ENCODE results near the gene PLEKHM3.
"Not testable (repeated sequence)": the region's sequence is repeated elsewhere in the genome, so short reads cannot be mapped to it uniquely, and the experiment has no call there.

PLEKHM3 gene

GRCh38 chr2:207953354-207953753 lies 72.0 kb downstream of the PLEKHM3 start:
- TF ChIP-seq Cebpa-rat (IDR thresholded peaks at IDR 0.05), result no peak
- Histone ChIP-seq H3K4me3 (no peak overlapping the region), H3K4me2 (no peak overlapping the region)

DNA sequence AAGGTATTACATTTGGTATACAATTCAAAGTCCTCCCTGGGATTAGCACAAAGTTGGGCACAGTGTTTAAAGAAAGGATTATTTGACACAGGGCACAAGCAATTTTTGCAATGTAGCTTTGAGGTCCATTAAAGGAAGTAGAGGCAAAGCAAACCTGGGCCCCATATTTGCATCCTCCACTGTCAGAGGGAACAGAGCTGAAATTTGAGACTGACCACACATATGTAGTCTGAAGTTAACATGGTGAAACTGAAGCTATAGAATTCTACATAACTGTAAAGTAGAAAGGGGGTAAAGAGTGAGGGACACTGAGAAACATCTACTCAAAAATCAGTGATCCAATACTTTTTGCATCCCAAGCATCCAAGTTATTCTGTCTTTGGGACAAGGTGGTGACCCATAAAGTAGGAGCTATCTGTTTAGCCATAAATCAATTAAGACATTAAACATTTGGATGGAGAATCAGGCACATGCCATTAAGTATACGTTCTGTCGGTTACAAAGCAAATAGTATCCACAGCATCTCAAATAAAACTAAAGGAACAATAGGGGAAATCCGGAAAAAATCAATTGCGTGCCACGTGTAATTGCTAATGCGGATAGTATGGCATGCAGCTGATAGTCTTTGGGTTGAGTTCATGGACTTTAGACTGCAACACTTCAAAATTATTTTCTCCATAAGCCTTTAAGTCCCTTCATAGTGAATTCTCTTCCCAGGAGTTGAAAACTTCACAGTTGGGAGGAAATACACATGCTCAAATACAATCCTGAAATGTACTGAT lies 72.6 kb downstream of the PLEKHM3 start:
- Histone ChIP-seq H3K27ac (no peak overlapping the region), H3K4me3 (no peak overlapping the region), H3K9ac (no peak overlapping the region), H3K36me3 (no peaks in the 10 kb centered on the region), H3K4me1 (peaks cover 14% of the 10 kb centered on the region), H3K9me3 (no peaks in the 10 kb centered on the region), H3K27me3 (no peaks in the 10 kb centered on the region), H3K4me2 (peak overlapping the region; percentile 68; the same call in 1 of the 2 replicates), H4K20me1 (no peaks in the 10 kb centered on the region)
- no peak for TF ChIP-seq Cebpa-rat (IDR thresholded peaks at IDR 0.05)

More at GRCh38 chr2:207953354-207953753, 72.0 kb downstream of the PLEKHM3 start:
- no peak overlapping the region for H3K9ac ChIP-seq
- H3K27ac ChIP-seq, result no peak overlapping the region
- no peaks in the 10 kb centered on the region for H3K36me3 ChIP-seq
- H3K4me1 ChIP-seq, result peaks cover 14% of the 10 kb centered on the region
- no peaks in the 10 kb centered on the region for H4K20me1 ChIP-seq
- H3K9me3 ChIP-seq, result no peaks in the 10 kb centered on the region
- H3K27me3 ChIP-seq, result no peaks in the 10 kb centered on the region

- Histone ChIP-seq H3K4me1 (peaks cover 14% of the 10 kb centered on the region), H3K27ac (peak overlapping the region; percentile 47; the same call in 1 of the 2 replicates), H3K4me3 (no peak overlapping the region), H3K36me3 (no peaks in the 10 kb centered on the region), H3K27me3 (no peaks in the 10 kb centered on the region), H3K9me3 (no peaks in the 10 kb centered on the region), H3K4me2 (peak overlapping the region; percentile 68), H4K20me1 (no peaks in the 10 kb centered on the region), H3K9ac (no peak overlapping the region)
- TF ChIP-seq Cebpa-rat (IDR thresholded peaks at IDR 0.05), result no peak
These were observed 73.4 kb downstream of the PLEKHM3 start for GRCh38 chr2:207951734-207952470.

GRCh38 chr2:207950761-207951114 lies 74.6 kb downstream of the PLEKHM3 start:
- Histone ChIP-seq H3K9me3 (no peaks in the 10 kb centered on the region), H3K4me3 (no peak overlapping the region), H3K4me2 (no peak overlapping the region), H4K20me1 (no peaks in the 10 kb centered on the region), H3K9ac (no peak overlapping the region), H3K36me3 (no peaks in the 10 kb centered on the region), H3K27ac (no peak overlapping the region), H3K27me3 (no peaks in the 10 kb centered on the region), H3K4me1 (peaks cover 14% of the 10 kb centered on the region)
- no peak for TF ChIP-seq Cebpa-rat (IDR thresholded peaks at IDR 0.05)

DNA sequence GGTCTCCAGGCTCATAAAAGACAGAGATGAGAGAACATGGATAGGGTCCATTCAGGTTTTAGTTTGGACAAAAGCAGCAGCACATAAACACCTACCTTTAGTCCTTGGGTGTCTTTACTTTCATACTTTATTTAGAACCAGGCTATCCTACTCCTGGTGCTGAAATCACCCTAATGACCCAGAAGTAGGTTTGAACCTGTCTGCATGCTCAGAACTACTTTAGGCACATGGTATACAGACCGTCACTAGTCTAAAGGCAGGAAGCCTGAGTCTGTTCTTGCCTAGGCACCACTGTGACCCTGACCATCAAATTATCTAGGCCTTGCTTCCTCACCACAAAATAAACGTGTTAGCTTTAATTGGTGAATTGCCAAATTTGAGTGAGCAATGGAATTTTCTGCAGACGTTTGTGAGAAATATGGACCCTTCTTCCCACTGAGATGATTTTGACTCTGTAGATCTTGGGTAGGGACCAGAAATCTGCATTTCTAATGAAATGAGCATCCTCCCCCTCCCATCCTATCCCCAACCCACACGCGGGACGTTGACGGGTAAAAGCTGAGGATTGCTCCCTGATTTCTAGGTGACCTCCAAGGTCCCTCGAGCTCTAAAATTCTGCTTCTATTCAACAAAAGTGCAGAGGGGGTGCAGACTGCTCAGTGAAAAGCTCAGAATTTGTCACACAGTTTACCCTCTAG lies 75.1 kb downstream of the PLEKHM3 start:
- H3K9me3 ChIP-seq, result no peaks in the 10 kb centered on the region
- H3K4me3 ChIP-seq, result no peak overlapping the region
- no peak for TF ChIP-seq Cebpa-rat (IDR thresholded peaks at IDR 0.05)
- peaks cover 14% of the 10 kb centered on the region for H3K4me1 ChIP-seq
- H3K4me2 ChIP-seq, result no peak overlapping the region
- no peaks in the 10 kb centered on the region for H4K20me1 ChIP-seq
- no peaks in the 10 kb centered on the region for H3K27me3 ChIP-seq
- H3K9ac ChIP-seq, result no peak overlapping the region
- H3K36me3 ChIP-seq, result peaks cover 4% of the 10 kb centered on the region
- no peak overlapping the region for H3K27ac ChIP-seq

DNA sequence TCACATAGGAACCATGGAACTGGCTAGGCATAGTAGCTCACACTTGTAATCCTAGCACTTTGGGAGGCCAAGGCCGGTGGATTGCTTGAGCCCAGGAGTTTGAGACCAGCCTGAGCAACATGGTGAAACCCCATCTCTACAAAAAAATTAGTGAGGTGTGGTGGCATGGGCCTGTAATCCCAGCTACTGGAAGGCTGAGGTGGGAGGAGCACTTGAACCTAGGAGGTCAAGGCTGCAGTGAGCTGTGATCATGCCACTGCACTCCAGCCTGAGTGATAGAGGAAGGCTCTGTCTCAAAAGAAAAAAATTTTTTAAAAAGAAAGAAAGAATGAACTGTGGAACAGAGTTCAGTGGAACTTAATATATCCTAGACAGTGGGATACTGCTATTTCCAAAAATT lies 76.1 kb downstream of the PLEKHM3 start:
- H3K9ac ChIP-seq, H3K4me3 ChIP-seq, H3K9me3 ChIP-seq, H4K20me1 ChIP-seq, H3K27ac ChIP-seq, H3K4me2 ChIP-seq, H3K27me3 ChIP-seq: not testable (repeated sequence)
- Histone ChIP-seq H3K36me3 (peaks cover 11% of the 10 kb centered on the region), H3K4me1 (peaks cover 14% of the 10 kb centered on the region)

- no peak overlapping the region for H3K4me3 ChIP-seq
- TF ChIP-seq Cebpa-rat (IDR thresholded peaks at IDR 0.05), result no peak
- no peak overlapping the region for H3K4me2 ChIP-seq
- peaks cover 18% of the 10 kb centered on the region for H3K36me3 ChIP-seq
- H3K4me1 ChIP-seq, result no peaks in the 10 kb centered on the region
- no peak overlapping the region for H3K9ac ChIP-seq
- no peaks in the 10 kb centered on the region for H4K20me1 ChIP-seq
- H3K27ac ChIP-seq, result no peak overlapping the region
- H3K27me3 ChIP-seq, result no peaks in the 10 kb centered on the region
- H3K9me3 ChIP-seq, result no peaks in the 10 kb centered on the region
These were observed 80.2 kb downstream of the PLEKHM3 start for GRCh38 chr2:207944979-207945600.

DNA sequence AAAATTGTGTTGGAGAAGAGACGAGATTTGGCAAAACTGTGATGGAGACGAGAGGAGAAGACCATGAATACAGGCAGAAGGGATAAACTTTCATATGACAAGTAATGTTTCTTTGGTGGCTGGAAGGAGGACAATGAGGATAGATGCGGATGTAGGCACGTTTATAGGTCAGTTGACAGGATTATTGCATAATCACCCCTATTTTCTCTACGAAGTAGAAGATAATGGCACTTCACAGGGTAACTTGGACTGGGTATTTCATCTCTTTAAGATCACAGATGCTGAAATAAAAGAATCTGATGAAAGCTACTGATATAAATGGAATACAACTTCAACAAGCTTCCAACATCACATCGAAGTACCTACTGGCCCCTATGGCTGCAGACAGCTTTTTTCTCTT lies 81.0 kb downstream of the PLEKHM3 start:
- H3K9me3 ChIP-seq, result no peaks in the 10 kb centered on the region
- no peak overlapping the region for H3K4me2 ChIP-seq
- no peak overlapping the region for H3K9ac ChIP-seq
- no peak overlapping the region for H3K4me3 ChIP-seq
- H3K27ac ChIP-seq, result no peak overlapping the region
- peaks cover 18% of the 10 kb centered on the region for H3K36me3 ChIP-seq
- no peaks in the 10 kb centered on the region for H4K20me1 ChIP-seq
- H3K4me1 ChIP-seq, result no peaks in the 10 kb centered on the region
- no peaks in the 10 kb centered on the region for H3K27me3 ChIP-seq
- no peak for TF ChIP-seq Cebpa-rat (IDR thresholded peaks at IDR 0.05)

DNA sequence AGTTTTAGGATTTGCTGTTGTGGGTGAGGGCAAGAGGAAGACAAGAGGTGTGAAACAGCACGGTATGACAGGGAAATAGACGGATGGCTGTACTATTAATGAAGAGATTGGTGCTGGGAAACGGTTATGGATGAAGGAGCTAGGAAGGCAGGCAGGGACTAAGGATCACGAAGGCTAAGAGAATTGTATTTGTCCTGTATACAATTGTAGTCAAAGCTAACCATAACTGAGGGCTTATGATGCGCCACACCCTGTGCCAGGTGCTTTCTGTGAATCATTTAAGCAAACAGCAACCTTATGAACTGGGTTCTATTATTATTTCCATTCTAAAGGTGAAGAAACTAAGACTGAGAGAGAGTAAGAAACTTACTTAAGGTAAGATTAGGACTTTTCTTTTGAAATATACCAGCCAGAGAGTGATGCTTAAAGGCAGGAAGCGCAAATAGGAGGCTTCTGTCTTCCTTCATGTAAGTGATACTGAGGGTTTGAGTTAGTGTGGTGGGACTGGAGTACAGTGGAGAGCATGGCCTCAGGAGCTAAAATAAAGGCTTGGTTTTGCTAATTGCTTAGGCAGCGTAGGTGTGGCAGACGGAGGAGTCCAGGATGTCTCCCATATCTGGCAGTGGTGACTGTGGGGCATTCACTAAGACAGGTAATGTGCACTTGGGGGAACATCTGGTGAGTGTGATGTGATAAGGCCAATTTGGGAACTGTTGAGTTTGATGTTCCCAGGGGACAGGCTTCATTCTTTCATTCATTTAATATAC lies 85.8 kb downstream of the PLEKHM3 start:
- TF ChIP-seq Cebpa-rat (IDR thresholded peaks at IDR 0.05), result no peak
- H3K27ac ChIP-seq, result no peak overlapping the region
- peaks cover 10% of the 10 kb centered on the region for H3K36me3 ChIP-seq
- H3K4me1 ChIP-seq, result peaks cover 9% of the 10 kb centered on the region; the same call in 1 of the 2 replicates
- no peaks in the 10 kb centered on the region for H3K9me3 ChIP-seq
- H3K9ac ChIP-seq, result no peak overlapping the region
- H4K20me1 ChIP-seq, result no peaks in the 10 kb centered on the region
- no peaks in the 10 kb centered on the region for H3K27me3 ChIP-seq
- H3K4me3 ChIP-seq, result no peak overlapping the region
- H3K4me2 ChIP-seq, result no peak overlapping the region

All from BLaER1 (cell line).